Measurements from ENCODE around the gene TMEM151A. TPM values are rescaled to one million over a fixed set of nuclear protein-coding genes. Genes with fewer than 3 reads are reported as not detected.

TMEM151A gene
- polyA plus RNA-seq, 4 donors: 0.12 to 0.24 TPM; not detected in 2

Other genes starting within 250 kb of the TMEM151A start
- gene GAL3ST3, start 242.7 kb upstream of the TMEM151A start, polyA plus RNA-seq (ENCODE audit: insufficient read length in 4 of 4): 1 to 10 TPM; 3.7 to 8.6 (median 5.9) TPM
- 100 to 1,000 TPM; 221 to 254 (median 237) TPM for gene SF3B2, start 239.5 kb upstream of the TMEM151A start, polyA plus RNA-seq (ENCODE audit: insufficient read length in 4 of 4)
- 10 to 100 TPM; 38.5 to 57.0 (median 50.4) TPM for gene PACS1, start 221.6 kb upstream of the TMEM151A start, polyA plus RNA-seq (ENCODE audit: insufficient read length in 4 of 4)
- gene KLC2, start 34.2 kb upstream of the TMEM151A start, polyA plus RNA-seq (ENCODE audit: insufficient read length in 4 of 4): 10 to 100 TPM; 14.7 to 31.0 (median 25.7) TPM
- gene RAB1B, start 23.3 kb upstream of the TMEM151A start, polyA plus RNA-seq (ENCODE audit: insufficient read length in 4 of 4): 100 to 1,000 TPM; 122 to 168 (median 138) TPM
- 1 to 10 TPM; 3.3 to 4.9 (median 4.2) TPM for gene CNIH2, start 13.7 kb upstream of the TMEM151A start, polyA plus RNA-seq (ENCODE audit: insufficient read length in 4 of 4)
- 10 to 100 TPM; 51.4 to 68.7 (median 57.8) TPM for gene YIF1A, start 2.8 kb upstream of the TMEM151A start, polyA plus RNA-seq (ENCODE audit: insufficient read length in 4 of 4)
- gene CD248, start 25.1 kb downstream of the TMEM151A start, polyA plus RNA-seq (ENCODE audit: insufficient read length in 4 of 4): 100 to 1,000 TPM in 1 of 4 donors, 10 to 100 TPM in 3; 56.9 to 102 (median 72.8) TPM
- gene RIN1, start 44.5 kb downstream of the TMEM151A start, polyA plus RNA-seq (ENCODE audit: insufficient read length in 4 of 4): 1 to 10 TPM; 1.8 to 3.7 (median 2.9) TPM
- 10 to 100 TPM; 30.8 to 38.6 (median 34.8) TPM for gene BRMS1, start 53.2 kb downstream of the TMEM151A start, polyA plus RNA-seq (ENCODE audit: insufficient read length in 4 of 4)
- 10 to 100 TPM; 50.3 to 64.6 (median 51.9) TPM for gene B4GAT1, start 55.7 kb downstream of the TMEM151A start, polyA plus RNA-seq (ENCODE audit: insufficient read length in 4 of 4)
- gene SLC29A2, start 79.9 kb downstream of the TMEM151A start, polyA plus RNA-seq (ENCODE audit: insufficient read length in 4 of 4): 10 to 100 TPM; 14.6 to 33.0 (median 22.3) TPM
- gene NPAS4, start 129.1 kb downstream of the TMEM151A start, polyA plus RNA-seq (ENCODE audit: insufficient read length in 4 of 4): under 1 TPM; 0.06 to 0.54 (median 0.22) TPM
- 10 to 100 TPM; 67.7 to 87.7 (median 78.9) TPM for gene MRPL11, start 147.0 kb downstream of the TMEM151A start, polyA plus RNA-seq (ENCODE audit: insufficient read length in 4 of 4)
- gene PELI3, start 175.0 kb downstream of the TMEM151A start, polyA plus RNA-seq (ENCODE audit: insufficient read length in 4 of 4): 1 to 10 TPM; 4.5 to 7.8 (median 6.4) TPM
- 10 to 100 TPM; 19.6 to 31.2 (median 25.5) TPM for gene DPP3, start 188.5 kb downstream of the TMEM151A start, polyA plus RNA-seq (ENCODE audit: insufficient read length in 4 of 4)
- gene BBS1, start 218.7 kb downstream of the TMEM151A start, polyA plus RNA-seq (ENCODE audit: insufficient read length in 4 of 4): 100 to 1,000 TPM in 1 of 4 donors, 10 to 100 TPM in 3; 61.4 to 102 (median 79.8) TPM